Epidermal melanocyte (primary cell): ENCODE measurements around the gene LPIN1.

Experiments
- DNase-seq: peaks from one replicate; pipeline ENCODE4 v3.0.0; 2011; ENCODE audit warnings: low spot score; ENCODE audit not compliant: insufficient read length

Gene LPIN1

DNA sequence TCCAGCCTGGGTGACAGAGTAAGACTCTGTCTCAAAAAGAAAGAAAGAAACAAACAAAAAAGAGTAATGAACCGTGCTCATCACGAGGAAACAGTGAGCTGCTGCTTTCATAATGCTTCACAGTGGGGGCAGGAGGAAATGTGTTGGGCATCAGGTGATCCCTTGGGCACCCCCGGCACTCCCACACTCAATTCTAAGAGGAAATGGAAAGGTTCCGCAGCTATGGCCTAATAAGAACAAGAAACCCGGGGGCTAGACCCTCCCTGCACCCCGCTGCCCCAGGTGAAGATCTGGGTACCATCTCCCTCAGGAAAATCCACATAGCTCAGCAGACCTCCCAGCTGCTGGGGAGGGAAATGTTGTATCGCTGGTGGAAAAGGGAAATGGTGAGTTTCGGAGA is 118.9 kb downstream of the LPIN1 start:
- DNase-seq: no peak

DNA sequence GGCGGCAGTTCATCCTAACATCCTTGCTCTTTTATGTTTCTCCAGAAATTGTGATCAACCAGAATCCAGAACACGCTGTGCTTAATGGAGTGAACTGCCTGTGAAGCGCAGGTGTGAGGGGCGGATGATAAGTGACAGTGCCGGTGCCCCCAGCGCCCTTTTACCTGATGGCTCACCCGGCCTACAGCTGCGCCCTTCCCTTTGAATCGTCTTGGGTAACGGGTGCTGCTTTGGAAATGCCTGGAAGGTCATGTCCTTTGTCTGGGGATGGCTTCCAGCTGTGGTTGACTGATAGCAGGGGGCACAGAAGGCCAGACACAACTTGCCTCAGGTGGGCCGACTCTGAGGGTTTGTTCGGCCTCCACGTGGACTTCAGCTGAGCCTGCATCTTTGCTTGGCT is 119.4 kb downstream of the LPIN1 start:
- DNase-seq: no peak

DNA sequence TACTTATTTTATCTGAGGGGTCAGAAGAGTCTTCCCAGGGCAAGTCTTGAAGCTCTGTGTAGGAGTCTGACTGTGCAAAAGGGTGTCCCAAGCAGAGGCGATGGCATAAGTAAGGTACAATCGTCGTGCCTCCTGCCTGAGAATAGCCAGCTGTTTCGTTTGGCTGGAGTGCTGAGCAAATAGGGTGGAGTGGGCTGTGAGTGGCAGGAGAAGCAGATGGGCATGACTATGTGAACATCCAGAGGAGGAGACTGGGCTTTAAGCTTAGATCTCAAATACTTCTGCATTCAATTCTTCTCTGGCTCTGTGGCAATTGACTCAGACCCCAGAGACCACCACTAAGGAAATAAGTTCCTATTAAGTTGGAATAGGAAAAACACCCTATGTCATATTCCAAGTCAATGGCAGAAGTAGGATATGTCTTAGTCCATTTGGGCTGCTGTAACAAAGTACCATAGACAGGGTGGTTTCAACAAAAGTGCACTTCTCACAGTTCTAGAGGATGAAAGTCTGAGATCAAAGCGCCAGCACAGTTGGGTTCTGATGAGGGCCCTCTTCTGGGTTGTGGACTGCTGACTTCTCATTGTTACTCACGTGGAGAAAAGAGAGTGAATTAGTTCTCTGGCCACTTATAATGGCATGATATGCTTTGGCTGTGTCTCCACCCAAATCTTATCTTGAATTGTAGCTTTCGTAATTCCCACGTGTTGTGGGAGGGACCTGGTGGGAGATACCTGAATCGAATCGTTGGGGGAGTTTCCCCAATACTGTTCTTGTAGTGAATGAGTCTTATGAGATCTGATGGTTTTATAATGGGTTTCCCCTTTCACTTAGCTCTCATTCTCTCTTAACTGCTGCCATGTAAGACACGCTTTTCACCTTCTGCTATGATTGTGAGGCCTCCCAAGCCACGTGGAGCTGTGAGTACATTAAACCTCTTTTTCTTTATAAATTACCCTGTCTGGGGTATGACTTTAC is 120.2 kb downstream of the LPIN1 start:
- no peak for DNase-seq

DNA sequence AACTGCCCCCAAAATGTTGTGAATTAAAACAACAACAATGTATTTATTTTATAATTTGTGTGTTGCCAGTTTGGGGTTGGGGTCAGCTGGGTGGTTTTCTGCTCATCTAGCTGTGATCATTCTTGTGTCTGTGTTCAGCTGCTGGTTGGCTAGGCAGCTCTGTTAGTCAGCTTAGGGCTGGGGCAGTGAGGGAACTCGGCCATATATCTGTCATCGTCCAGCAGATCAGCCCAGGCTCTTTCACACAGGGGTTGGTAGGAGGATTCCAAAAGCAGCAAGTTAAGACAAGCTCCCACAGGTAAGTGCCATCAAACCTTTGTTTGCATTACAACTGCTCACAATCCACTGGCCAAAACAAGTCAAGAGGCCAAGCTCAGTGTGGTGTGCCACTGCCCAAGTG is 121.5 kb downstream of the LPIN1 start:
- no peak for DNase-seq

DNA sequence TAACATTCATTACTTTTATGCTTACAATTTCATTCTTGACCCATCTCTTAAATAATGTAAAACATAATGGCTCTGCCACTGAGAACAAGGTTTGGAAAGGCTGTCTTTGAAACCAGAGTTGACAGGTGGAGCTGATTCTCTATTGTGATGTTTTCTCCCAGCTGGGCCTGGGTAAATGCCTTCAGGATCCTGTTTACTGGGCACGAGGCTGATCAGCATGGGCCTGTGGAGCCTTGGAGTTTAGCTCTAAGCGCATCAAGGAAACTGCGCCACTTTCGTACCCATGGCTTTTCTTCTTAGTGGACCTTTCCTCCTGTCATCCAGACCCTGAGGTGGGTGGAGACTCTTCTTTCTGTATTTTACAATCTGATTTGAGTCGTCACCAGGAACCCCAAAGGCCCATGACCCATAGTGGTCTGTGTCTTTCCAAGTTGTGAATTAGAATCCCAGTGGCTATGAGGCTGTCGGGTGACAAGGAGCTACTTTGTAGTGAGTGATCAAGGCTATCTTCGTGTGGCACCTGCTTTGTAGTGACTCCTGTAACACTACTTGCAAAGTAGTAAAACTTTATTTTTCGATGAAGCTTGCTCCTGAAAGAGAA is 123.1 kb downstream of the LPIN1 start:
- no peak for DNase-seq

DNA sequence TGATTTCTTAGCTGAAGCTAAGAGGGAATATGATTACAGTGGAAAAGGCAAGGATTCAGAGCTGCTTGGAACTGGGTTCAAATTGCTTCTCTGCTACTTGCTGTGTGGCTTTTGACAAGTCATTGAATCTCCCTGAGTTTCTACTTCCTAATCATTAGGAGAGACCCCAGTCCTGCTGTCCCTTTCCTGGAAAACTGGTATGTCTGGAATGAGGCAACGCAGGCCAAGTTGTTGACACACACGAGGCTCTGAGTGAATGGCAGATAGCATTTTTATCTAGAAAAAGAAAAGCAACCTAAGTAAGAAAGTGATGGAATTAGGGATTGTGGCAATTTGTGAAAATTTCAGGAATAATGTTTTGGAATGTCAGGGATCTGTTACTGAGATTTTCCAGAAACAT is 123.6 kb downstream of the LPIN1 start:
- no peak for DNase-seq

DNA sequence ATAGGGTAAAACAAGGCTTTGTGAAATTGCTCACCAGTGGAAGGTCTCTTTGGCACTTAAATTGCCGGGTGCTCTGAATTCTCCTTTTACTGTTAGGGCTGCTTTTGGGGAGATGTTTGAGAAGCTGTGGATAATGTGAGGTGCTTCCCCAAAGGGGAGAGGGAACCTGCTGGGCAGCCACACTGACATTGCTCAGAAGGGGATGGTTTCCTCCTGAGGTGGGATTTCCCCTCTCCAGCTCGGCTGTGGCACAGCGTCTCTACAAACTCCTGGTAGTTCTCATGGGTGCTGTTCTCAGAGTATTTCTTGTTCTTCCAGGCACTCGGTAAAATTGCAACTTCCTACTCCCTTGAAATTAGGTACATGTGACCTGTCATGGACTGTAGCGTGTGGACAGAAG is 124.2 kb downstream of the LPIN1 start:
- no peak for DNase-seq

DNA sequence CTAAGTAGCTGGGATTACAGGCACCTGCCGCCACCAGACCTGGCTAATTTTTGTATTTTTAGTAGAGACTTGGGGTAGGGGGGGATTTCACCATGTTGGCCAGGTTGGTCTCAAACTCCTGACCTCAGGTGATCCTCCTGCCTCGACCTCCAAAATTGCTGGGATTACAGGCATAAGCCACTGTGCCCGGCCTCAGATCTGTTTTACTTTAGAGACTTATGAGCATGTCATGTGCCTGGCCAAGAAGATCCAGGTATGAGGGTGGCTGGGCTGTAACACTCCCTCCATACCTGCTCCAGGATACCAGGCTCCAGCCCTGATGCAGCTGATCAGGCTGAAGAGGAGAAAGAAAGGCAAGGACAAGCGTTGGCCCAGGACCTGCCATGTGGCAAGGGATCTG is 125.0 kb downstream of the LPIN1 start:
- DNase-seq: no peak

DNA sequence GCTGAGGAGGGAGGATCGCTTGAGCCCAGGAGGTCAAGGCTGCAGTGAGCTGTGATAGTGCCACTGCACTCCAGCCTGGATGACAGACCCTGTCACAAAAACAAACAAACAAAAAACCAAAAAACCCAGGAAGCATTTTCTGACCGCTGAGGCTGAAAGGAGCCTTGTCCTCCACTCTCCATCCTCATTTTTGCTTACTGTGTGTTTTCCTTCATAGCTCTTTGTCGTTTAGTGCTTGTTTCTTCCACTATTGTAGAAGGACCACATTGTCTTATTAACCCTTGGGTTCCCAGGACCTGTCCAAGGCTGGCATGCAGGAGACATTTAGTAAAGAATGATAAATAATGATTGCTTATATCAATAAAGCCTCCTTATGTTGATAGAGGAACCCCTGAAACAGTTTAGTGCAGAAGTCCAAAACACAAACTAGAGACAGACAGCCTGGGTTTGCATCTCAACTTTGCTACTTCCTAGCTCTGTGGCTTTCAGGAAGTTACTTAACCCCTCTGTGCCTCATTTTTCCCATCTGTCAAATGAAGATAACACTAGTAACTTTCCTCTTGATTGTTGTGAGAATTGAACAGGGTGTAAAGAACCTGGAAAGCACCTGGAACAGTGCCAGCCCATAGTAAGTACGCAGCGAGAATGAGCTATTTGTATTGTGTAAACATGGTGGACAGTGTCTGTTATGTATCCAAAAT is 126.0 kb downstream of the LPIN1 start:
- DNase-seq: no peak

DNA sequence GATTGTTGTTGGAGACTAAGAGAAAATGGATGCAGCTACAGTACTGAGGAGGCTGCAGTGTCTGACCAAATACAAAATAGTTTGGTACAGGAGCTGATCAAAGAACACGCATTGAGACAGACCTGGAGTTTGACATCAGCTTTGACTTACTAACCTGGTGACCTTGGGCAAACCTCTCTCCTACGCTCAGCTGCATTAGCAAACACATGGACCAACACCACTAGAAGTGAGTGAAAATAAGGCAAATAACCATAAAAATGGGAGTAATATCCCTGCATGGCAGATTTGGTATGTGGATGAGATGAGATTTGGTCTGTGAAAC is 126.5 kb downstream of the LPIN1 start:
- no peak for DNase-seq

DNA sequence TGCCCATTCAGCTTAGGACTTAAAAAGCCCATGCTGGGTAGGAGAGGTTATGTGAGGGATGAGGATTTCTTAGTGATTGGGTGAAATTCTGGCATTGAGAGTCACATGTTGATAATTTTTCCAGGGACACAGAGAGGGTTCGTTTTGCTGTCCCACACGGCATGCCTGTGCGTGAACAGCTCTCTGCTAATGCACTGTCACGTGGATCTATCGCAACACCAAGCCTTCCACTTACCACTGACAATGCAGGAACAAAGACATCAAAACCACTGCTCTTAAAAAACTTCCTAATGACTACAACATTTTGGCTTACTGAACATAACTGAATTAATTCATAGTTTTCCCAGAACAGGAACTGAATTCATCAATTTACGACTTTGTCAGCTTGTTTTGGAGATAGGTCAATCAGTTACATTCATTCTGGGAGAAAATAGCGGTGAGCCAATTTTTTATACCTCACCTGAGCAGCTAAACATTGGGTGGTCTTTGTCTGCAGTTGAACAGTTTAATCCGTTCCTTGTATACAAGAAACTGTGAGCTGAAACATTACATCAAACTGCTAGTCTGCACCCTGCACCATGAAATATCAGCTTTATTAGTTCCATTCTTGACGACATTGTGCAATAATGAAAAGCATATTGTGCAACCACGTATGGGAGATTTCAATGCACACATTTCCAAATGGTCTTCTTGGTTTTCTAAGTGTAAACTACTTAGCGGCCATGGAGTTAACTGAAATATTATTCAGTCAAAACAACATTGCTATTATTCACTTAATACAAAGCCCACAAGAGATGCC is 127.1 kb downstream of the LPIN1 start:
- no peak for DNase-seq

DNA sequence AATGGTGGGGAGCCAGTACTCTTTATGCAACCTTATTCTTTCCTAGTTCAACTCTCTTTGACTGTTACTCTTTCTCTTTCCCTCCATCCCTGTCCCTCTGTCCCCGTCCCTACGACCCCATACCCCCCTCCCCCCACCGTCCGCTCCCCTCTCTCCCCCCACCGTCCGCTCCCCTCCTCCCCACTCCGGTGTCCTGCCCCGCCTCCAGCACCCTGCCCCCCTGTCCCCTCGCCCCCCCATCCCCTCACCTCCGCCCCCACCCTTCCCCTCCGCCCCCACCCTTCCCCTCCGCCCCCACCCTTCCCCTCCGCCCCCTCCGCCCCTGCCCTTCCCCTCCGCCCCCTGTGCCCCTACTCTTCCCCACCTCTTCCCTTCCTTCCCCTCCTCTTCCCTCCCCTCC is 128.4 kb downstream of the LPIN1 start:
- DNase-seq: no peak

DNA sequence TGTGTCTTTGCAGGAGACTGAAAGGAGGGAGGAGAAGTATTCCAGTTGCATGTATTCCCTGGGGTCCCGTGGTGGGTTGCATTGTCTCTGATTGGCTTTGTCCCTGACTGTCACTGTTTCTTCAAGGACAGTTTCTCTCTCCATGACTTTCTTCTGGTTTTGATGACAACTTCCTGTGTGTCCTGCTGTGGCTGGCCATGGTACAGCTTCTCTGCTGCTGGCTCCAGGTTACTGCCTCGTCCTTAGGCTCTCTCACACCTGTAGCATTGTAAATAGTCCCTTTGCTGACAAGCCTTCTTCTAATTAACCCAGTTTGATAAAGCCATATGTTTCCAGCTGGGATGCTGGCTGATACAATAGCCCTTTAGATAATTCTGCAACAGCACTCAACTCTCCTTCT is 129.0 kb downstream of the LPIN1 start:
- no peak for DNase-seq

DNA sequence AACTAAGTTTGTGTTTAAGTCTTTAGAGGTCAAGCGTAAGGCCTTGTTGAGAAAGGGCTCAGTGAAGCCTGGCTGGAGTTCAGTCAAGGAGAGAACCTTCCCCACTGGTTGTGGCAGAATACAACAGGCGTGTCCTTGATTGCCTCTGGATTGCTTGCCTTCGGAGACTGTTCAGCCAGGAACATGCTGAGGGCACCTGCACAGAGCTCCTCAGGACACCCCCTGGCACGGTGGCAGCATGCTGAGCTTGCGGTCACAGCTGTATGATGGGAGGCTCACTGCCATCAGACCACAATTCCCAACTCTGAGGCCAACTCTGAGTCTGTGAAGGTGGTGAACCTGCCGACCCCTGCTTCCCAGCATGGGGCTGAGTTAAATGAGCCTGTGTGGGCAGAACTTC is 130.0 kb downstream of the LPIN1 start:
- no peak for DNase-seq

DNA sequence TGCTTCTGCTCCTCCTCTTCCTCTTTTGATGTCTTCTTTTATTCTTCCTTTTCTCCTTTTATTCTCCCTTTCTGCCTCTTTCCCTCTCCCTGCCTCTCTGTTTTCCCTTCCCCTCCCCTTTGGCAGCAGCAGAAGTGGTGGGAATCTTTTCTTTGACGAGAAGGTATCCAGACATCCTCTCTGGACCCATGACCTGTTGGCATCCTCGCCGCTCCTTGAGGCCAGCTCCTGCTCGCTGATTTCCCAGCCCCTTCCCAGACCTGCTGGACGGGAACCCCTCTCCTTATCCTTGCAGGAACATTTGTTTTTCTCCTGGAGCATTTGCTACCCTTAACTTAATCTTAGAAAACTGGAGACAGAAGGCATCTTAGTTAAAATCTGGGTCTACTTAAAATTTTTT is 130.5 kb downstream of the LPIN1 start:
- no peak for DNase-seq
